CD4-positive, alpha-beta T cell (primary cell): ENCODE data around the gene TLCD1. TPM values are rescaled to one million over a fixed set of nuclear protein-coding genes. Genes with fewer than 3 reads are reported as not detected.

Experiments
- ATAC-seq: fragments of 200-7000 bp; cut with Tn5 transposase; one replicate; pipeline ENCODE4 v1.10.0; 2022; ENCODE audit warnings: mild to moderate bottlenecking; ENCODE audit not compliant: poor library complexity
- CTCF ChIA-PET: fragments of 350-600 bp; sonication (Branson Sonifier 250); formaldehyde crosslinking; loops from one replicate; lab custom pipeline; 2021; ENCODE audit warnings: antibody characterized with exemption, inconsistent platforms; lab: Charles Lee
- POLR2A ChIA-PET: fragments of 350-600 bp; sonication (Branson Sonifier 250); formaldehyde crosslinking; loops from one replicate; lab custom pipeline; 2021; ENCODE audit warnings: antibody characterized with exemption, inconsistent platforms; lab: Charles Lee
- DNase-seq, 14 experiments: peaks; one replicate each; pipeline ENCODE4 v3.0.0-alpha.2; 2013 to 2020; ENCODE audit warnings: mixed read lengths in 2 of 14
- H3K27ac ChIP-seq, 2 donors: one replicate each; pipeline versions ENCODE4 v1.5.1 to v1.7.0; 2013; ENCODE audit warnings: low read length in 2 of 2, low read depth in 1 of 2, mild to moderate bottlenecking in 1 of 2
- H3K27me3 ChIP-seq, 2 experiments: 1 replicate in 1 of 2; 2 replicates in 1 of 2; pipeline versions ENCODE4 v1.6.1 to v1.7.0; 2013; ENCODE audit warnings: low read length in 2 of 2, control low read depth in 1 of 2, mild to moderate bottlenecking in 1 of 2, moderate library complexity in 1 of 2; ENCODE audit not compliant: insufficient read depth in 2 of 2, control insufficient read depth in 1 of 2
- H3K36me3 ChIP-seq: one replicate; pipeline ENCODE4 v1.6.1; 2013; ENCODE audit warnings: low read length, control low read depth; ENCODE audit not compliant: insufficient read depth
- H3K4me1 ChIP-seq: one replicate; pipeline ENCODE4 v1.6.1; 2013; ENCODE audit warnings: low read length, control low read depth; ENCODE audit not compliant: insufficient read depth
- H3K4me3 ChIP-seq: one replicate; pipeline ENCODE4 v1.5.1; 2013; ENCODE audit warnings: mild to moderate bottlenecking, low read length, moderate library complexity
- H3K9me3 ChIP-seq, 2 experiments: 1 replicate in 1 of 2; 2 replicates in 1 of 2; pipeline versions ENCODE4 v1.6.1 to v1.7.0; 2013; ENCODE audit warnings: low read length in 2 of 2, mild to moderate bottlenecking in 2 of 2, control low read depth in 1 of 2, moderate library complexity in 1 of 2; ENCODE audit not compliant: control insufficient read depth in 1 of 2, insufficient read depth in 1 of 2
- H3K27ac Mint-ChIP-seq: one replicate; pipeline ENCODE4 v1.8.0; 2020; ENCODE audit warnings: mixed read lengths
- H3K27me3 Mint-ChIP-seq: one replicate; pipeline ENCODE4 v1.8.0; 2021; ENCODE audit warnings: mixed read lengths
- H3K36me3 Mint-ChIP-seq: one replicate; pipeline ENCODE4 v1.8.0; 2021; ENCODE audit warnings: low read depth, mixed read lengths
- H3K4me1 Mint-ChIP-seq: one replicate; pipeline ENCODE4 v1.8.0; 2021; ENCODE audit warnings: low read depth, mixed read lengths
- H3K4me3 Mint-ChIP-seq: one replicate; pipeline ENCODE4 v1.8.0; 2020; ENCODE audit warnings: mild to moderate bottlenecking, mixed read lengths
- H3K9me3 Mint-ChIP-seq: one replicate; pipeline ENCODE4 v1.8.0; 2020; ENCODE audit warnings: mixed read lengths
- intact Hi-C, 2 experiments: fragments of 100-400 bp; cut with DNase I in 1 of 2; cut with micrococcal nuclease in 1 of 2; formaldehyde crosslinking; loops; one replicate each; pipeline versions ENCODE4 v1.15.1 to v1.9.0; 2023 to 2025; cut with DNase I, micrococcal nuclease
- total RNA-seq, 174 experiments: library from RNA in 2 of 174; stranded (reverse) in 2 of 174; gene quantifications; one replicate each; pipeline ENCODE4 v1.2.3 and lab custom pipeline; 2021 to 2026
- TF ChIP-seq, protein P1 (sequence below): fragments of 200-600 bp; IDR thresholded peaks from one replicate; pipeline ENCODE4 v1.8.0; 2022; ENCODE audit warnings: antibody characterized with exemption, mild to moderate bottlenecking

Gene TLCD1
- total RNA-seq, 2 experiments from 2014 or later = 0.39 to 0.60 TPM

DNA sequence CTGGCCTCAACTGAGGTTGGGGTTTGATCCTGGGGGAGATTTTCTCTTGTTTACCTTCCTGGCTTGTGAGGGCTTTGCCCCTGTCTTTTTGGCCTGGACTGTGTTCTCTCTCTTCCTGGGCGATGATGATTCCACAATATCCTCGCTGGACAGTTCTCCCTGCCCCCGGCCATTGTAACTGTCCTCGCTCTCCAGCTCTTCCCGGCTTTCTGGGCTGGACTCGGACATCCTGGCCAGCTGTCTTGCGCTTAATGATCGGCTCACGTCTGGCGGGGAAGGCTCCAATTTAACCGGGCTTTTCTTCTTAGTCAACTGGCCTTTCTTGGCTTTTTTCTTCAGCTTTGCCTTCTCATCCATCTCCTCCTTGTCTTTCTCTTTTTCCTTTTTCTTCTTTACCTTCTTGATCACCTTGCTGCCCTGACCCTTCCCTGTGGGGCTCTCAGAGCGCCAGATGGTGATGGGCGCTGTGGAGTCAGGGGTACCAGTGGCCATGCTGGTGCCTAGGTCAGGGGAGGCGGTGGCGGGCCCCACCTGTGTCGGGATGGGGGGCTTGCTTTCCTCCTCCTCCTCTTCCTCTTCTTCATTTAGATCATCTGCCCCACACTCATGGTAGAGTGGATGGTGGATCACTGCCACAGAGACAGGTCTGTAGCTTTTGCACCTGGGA is 22.3 kb downstream of the TLCD1 start:
- H3K4me1 Mint-ChIP-seq = no peaks in the 10 kb centered on the region
- DNase-seq (no peak), ATAC-seq (no peak)
- peaks cover 55% of the 10 kb centered on the region for H3K36me3 Mint-ChIP-seq
- Histone ChIP-seq H3K27ac (no peak overlapping the region), H3K4me1 (no peaks in the 10 kb centered on the region), H3K9me3 (no peaks in the 10 kb centered on the region), H3K36me3 (peaks cover 49% of the 10 kb centered on the region), H3K4me3 (no peak overlapping the region), H3K27me3 (no peaks in the 10 kb centered on the region)
- no peaks in the 10 kb centered on the region for H3K27me3 Mint-ChIP-seq
- H3K27ac Mint-ChIP-seq = no peak overlapping the region
- no peak overlapping the region for H3K4me3 Mint-ChIP-seq
- H3K9me3 Mint-ChIP-seq = no peaks in the 10 kb centered on the region
- ChIA-PET CTCF (no interaction called here), POLR2A (no interaction called here)
- TF ChIP-seq, protein P1, sequence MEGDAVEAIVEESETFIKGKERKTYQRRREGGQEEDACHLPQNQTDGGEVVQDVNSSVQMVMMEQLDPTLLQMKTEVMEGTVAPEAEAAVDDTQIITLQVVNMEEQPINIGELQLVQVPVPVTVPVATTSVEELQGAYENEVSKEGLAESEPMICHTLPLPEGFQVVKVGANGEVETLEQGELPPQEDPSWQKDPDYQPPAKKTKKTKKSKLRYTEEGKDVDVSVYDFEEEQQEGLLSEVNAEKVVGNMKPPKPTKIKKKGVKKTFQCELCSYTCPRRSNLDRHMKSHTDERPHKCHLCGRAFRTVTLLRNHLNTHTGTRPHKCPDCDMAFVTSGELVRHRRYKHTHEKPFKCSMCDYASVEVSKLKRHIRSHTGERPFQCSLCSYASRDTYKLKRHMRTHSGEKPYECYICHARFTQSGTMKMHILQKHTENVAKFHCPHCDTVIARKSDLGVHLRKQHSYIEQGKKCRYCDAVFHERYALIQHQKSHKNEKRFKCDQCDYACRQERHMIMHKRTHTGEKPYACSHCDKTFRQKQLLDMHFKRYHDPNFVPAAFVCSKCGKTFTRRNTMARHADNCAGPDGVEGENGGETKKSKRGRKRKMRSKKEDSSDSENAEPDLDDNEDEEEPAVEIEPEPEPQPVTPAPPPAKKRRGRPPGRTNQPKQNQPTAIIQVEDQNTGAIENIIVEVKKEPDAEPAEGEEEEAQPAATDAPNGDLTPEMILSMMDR = no peak
- intact Hi-C loops = no loop called here

DNA sequence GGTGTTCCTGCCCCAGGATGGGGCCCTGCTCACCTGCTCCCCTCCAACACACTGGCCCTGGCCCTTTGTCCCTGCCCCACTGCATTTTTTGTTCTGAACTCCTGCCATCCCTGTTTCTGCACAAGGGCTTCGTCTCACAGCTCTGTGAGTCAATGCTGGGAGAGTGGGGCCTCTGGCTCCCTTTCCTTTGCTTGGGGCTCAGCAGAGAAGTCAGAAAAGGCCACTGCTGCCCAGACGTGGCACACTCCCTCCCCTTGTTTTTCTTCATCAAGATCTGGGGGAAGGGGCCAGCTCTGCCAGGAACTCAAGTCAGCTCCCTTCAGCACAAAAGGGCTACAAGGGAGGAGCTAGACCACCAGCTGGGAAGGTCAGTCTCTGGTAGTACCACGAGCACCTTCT is 23.3 kb downstream of the TLCD1 start:
- no peaks in the 10 kb centered on the region for H3K4me1 Mint-ChIP-seq
- Histone ChIP-seq H3K27ac (no peak overlapping the region), H3K4me1 (no peaks in the 10 kb centered on the region), H3K27me3 (no peaks in the 10 kb centered on the region), H3K4me3 (no peak overlapping the region), H3K9me3 (no peaks in the 10 kb centered on the region), H3K36me3 (peaks cover 58% of the 10 kb centered on the region)
- no peak for ATAC-seq
- H3K9me3 Mint-ChIP-seq = no peaks in the 10 kb centered on the region
- H3K4me3 Mint-ChIP-seq = no peak overlapping the region
- H3K27ac Mint-ChIP-seq = no peak overlapping the region
- peaks cover 65% of the 10 kb centered on the region for H3K36me3 Mint-ChIP-seq
- TF ChIP-seq, protein P1 = no peak
- intact Hi-C loops = no loop called here
- ChIA-PET CTCF (no interaction called here), POLR2A (interaction anchor here (1.6 to 1.7 kb wide), 2 partner anchors 9 to 17 kb away, joined by 5 to 6 read pairs; partner anchors contain the start of genes PROCA1 and RPL23A)
- no peaks in the 10 kb centered on the region for H3K27me3 Mint-ChIP-seq
- no peak for DNase-seq

DNA sequence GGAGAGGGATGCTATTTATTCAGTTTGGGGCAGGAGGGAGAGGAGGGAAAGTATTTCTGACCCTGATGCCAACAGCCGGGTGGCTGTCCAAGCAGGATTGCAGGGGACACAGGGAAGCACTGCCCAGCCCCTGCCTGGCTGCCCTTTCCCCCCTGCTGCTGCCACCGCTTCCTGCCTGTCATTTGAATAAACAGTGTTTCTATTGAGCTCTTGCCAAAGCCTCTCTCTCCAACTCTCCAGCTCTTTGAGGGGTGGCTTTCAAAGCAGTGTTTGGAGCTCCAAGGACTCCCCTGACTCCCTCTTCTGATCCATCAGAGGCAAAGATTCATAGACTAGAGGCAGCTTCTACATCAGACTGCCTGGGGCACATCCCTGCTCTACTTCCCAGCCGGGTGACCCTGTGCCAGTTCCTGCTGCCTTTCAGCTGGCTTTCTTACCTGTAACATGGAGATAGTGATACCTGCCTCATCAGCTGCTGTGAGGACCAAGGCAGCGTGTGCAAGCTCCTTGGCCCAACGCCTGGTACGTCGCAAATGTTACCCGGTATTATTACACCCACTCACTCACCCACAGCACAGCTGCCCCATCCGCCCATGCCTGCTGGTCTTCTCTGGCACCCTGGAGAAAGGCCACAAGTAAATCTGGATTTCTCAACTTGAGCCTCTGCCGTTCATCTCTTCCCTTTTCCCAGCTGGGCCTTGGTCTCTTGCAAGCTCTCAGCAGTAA is 23.8 kb downstream of the TLCD1 start:
- DNase-seq = no peak
- TF ChIP-seq, protein P1 = no peak
- Histone ChIP-seq H3K4me1 (no peaks in the 10 kb centered on the region), H3K4me3 (no peak overlapping the region), H3K27ac (no peak overlapping the region), H3K36me3 (peaks cover 64% of the 10 kb centered on the region), H3K27me3 (no peaks in the 10 kb centered on the region), H3K9me3 (no peaks in the 10 kb centered on the region)
- H3K4me1 Mint-ChIP-seq = no peaks in the 10 kb centered on the region
- H3K9me3 Mint-ChIP-seq = no peaks in the 10 kb centered on the region
- intact Hi-C loops = no loop called here
- peaks cover 70% of the 10 kb centered on the region for H3K36me3 Mint-ChIP-seq
- ATAC-seq = no peak
- ChIA-PET POLR2A (interaction anchor here (1.6 to 1.7 kb wide), 2 partner anchors 9 to 18 kb away, joined by 5 to 6 read pairs; partner anchors contain the start of genes PROCA1 and RPL23A), CTCF (no interaction called here)
- no peak overlapping the region for H3K4me3 Mint-ChIP-seq
- H3K27me3 Mint-ChIP-seq = no peaks in the 10 kb centered on the region
- H3K27ac Mint-ChIP-seq = no peak overlapping the region
